Ureter (tissue), 1 donor: ENCODE measurements around the gene CSNK1G1. TPM values are rescaled to one million over a fixed set of nuclear protein-coding genes. Genes with fewer than 3 reads are reported as not detected.
"Not testable (repeated sequence)": the region's sequence is repeated elsewhere in the genome, so short reads cannot be mapped to it uniquely, and the experiment has no call there.

ENCODE experiments used
- DNase-seq: peaks from one replicate; pipeline ENCODE4 v3.0.0-alpha.2; 2020; ENCODE audit warnings: low spot score
- total RNA-seq: library from RNA; stranded (reverse); gene quantifications from one replicate; pipeline ENCODE4 v1.2.4, GENCODE V29; 2023
- donor health status: DM: yes; HTN: yes; CAD: no.

CSNK1G1 gene
- total RNA-seq, 1 donor from 2014 or later: 29.5 TPM

DNA sequence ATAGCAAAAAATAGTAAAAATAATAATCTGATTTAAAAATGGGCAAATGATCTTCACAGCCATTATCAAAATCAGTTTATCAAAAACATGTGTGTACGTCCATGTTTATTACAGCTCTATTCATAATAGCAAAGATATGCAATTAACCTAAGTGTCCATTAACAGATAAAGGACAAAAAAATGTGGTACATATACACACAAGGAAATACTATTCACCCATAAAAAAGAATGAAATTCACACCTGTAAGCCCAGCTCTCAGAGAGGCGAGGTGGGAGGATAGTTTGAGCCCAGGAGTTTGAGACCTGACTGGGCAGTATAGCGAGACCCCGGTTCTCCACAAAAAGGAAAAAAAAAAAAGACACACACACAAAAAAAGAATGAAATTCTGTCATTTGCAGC is 110.6 kb downstream of the CSNK1G1 start:
- no peak for DNase-seq

DNA sequence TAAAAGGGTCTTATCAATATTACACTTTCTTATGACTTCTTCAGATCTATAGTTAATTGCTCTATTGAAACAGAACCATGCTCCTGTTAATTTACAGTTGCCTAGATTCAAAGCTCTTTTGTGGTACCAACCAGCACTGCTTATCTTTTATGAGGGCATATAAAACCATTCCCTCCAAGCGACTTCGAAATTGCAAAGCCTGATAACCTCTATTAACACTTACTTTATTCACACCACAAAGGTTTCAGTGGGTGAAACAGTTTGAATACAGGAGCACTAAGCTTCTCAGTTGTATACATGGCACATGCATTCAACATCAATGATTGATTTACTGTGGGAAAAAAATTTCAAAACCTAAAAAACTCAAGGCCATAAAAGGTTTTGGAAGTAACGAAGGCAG is 118.3 kb downstream of the CSNK1G1 start:
- DNase-seq: no peak

DNA sequence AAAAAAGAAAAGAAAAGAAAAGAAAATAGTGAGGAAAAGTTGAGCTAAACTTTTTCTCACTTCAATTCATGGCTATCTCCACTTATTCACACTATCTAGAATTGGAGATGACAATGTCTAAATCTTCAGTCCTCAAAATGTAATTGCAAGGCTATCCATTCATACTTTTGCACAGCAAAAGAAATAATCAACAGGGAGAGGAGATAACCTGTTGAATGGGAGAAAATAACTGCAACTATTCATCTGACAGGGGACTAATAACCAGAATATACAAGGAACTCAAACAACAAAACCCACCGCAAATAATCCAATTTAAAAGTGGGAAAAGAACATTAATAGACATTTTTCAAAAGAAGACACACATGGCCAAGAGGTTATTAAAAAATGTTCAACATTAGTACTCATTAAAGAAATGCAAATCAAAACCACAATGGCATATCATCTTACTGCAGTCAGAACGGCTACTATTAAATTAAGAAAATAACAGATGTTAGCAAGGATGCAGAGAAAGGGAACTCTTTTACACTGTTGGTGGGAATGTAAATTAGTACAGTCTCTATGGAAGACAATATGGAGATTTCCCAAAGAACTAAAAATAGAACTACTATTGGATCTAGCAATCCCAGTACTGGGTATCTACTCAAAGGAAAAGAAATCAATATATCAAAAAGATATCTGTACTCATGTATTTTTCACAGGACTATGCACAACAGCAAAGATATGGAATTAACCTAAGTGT is 119.6 kb downstream of the CSNK1G1 start:
- no peak for DNase-seq

GRCh38 chr15:64235552-64235951 is 120.4 kb downstream of the CSNK1G1 start:
- DNase-seq: no peak

DNA sequence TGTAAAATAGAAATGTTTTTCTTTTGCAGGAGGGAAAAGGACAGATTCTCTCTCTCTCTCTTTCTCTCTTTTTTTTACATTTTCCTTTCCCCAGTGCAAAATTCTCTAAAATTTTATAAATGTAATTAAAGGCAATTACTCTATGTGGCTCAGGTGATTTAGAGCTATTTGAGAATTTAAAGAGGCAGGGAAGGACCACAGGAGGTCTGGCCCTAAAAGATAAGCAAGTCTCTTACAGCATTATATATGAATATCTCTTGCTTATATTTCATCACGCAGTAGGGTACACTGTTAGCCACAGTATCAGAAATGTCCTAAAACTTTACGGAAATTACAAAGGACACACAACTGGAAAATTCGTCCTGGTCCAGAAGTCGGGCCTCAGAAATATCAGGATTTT is 122.7 kb downstream of the CSNK1G1 start:
- no peak for DNase-seq

GRCh38 chr15:64232400-64232799 is 123.6 kb downstream of the CSNK1G1 start:
- no peak for DNase-seq

DNA sequence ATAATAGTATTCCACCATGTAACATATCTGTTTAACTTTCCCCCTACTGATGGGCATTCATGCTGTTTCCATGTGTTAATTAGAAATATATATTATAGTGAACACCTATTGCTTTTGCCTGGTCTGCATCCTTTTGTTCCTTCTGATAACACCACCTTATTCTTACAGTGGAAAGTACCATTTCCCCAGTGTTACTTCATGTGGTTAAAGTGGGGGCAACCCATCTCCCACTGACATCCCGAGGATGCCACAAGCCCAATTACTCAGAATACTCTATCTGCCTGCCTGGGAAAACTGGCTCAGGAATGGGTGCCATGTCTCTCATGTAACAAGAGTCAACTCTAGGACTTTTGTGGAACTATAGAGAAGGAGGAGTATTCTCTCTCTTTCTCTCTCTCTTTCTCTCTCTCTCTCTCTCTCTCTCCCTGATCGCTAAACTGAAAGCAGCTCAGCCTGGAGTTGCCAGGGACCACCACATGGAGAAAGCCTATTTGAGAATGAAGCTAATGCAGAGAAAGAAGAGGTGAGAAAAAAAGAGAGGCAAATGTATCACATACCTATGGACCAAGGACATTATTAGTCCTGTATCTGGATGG is 126.7 kb downstream of the CSNK1G1 start:
- DNase-seq: no peak

- no peak for DNase-seq
These were observed 130.2 kb downstream of the CSNK1G1 start for GRCh38 chr15:64225804-64226203.

DNA sequence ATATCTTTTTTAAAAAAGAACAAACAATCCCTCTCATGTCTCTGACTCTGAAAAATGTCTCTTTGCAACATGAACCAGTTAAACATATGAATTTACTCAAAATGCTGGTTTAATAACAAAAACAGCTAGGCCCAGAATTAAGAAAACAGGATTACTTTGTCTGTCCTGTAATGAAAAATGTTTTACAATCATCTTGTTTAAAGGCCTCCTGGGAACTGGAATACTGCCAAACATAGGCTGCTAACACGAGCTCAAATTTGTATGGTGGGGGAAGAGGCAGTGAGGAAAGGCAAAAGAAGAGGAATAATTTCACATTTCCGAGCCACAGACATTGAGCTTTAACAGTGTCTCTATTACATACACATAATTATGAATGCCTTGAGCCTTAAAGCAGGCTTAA is 131.5 kb downstream of the CSNK1G1 start:
- DNase-seq: no peak

DNA sequence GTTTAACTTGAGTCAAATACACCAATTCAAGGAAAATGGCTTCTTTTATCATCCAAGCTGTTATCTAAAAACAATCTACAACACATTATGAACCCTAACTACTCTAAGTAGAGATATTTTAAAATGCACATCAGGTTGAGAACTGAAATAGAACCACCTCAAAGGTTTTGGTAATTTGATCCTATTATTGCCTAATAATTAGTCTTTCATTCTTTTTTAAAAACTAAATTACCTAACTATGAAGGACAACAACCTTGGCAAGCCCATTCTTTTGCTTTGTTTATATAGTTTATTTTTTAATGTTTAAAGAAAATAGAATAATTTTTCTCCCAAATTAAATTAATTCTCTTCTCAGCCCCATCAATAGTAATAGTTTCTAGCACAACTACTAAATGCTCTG is 132.1 kb downstream of the CSNK1G1 start:
- no peak for DNase-seq

DNA sequence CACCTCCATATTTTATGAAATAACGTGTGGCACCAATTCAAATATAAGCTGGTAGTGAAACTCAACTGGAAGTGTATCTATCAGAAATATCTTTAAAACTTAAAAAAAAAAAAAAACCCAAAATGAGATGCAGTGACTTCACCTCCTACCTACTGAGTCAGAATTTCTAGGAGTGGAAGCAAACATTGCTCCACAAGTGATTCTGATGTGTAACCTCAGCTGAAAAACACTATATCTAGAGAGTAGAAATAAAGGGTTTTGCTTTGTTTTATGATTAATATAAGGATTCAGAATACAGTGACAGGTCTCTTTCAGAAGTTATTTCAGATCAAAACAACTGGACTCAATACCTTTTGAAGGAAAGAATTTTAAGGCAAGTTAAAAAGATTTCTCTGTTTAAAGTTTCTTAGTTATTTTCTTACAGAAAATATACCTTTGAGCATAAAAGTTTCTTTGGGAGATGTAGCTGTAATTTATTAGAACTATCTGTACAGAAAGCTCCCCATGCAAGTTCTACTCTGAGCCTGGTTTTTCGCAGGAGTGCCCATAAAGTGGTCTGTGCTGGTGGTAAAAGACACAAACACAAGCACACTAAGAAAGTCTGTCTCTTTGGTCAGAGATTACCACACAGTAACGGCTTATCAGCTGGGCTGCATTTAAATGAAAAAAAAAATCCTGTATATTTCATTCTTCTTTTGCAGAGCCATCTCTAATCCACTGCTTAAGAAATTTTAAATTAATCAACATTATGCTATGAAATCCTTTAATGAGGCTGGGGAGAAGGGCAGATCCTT is 133.2 kb downstream of the CSNK1G1 start:
- no peak for DNase-seq

- DNase-seq: not testable (repeated sequence)
These were observed 134.1 kb downstream of the CSNK1G1 start for GRCh38 chr15:64221911-64222310.

GRCh38 chr15:64217429-64217750 is 138.6 kb downstream of the CSNK1G1 start:
- DNase-seq: not testable (repeated sequence)

- DNase-seq: no peak
These were observed 139.1 kb downstream of the CSNK1G1 start for GRCh38 chr15:64216730-64217428.

DNA sequence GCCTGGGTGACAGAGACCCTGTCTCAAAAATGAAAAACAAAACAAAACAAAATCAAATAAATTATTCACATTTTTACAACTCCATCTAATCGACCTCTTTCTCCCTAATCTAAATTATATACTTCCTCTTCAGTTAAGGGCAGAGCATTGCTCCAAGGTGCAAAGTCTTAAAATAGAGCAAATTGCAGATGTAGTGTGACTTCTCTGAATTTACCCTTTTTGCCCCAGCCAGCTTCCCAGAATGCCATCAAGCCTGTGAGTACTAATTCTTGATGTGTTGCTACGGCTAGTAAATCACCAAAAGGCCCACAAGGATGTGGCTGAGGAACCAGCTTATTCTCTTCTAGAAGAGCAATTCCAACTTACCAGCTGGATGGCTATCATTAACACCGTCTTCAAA is 139.8 kb downstream of the CSNK1G1 start:
- DNase-seq: no peak

DNA sequence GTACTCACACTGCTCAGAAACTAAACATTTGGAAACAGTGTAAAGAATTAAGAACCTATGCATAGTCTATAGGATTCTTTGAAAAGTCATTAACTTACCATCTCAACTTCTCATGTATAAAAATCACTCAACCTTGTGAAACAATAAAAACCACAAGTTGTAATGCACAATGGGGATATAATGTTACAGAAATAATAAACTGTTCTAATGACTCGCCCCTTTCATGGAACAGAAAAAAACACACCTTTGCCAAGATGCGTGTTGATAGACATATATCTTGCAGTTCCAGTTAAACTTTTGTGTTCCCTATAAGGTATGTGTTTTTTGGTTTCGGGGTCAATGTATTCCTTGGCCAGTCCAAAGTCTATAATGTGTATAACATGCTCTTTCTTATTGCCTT is 142.3 kb downstream of the CSNK1G1 start:
- no peak for DNase-seq

GRCh38 chr15:64211696-64212095 is 144.3 kb downstream of the CSNK1G1 start:
- DNase-seq: no peak

GRCh38 chr15:64210371-64210770 is 145.6 kb downstream of the CSNK1G1 start:
- DNase-seq: no peak

DNA sequence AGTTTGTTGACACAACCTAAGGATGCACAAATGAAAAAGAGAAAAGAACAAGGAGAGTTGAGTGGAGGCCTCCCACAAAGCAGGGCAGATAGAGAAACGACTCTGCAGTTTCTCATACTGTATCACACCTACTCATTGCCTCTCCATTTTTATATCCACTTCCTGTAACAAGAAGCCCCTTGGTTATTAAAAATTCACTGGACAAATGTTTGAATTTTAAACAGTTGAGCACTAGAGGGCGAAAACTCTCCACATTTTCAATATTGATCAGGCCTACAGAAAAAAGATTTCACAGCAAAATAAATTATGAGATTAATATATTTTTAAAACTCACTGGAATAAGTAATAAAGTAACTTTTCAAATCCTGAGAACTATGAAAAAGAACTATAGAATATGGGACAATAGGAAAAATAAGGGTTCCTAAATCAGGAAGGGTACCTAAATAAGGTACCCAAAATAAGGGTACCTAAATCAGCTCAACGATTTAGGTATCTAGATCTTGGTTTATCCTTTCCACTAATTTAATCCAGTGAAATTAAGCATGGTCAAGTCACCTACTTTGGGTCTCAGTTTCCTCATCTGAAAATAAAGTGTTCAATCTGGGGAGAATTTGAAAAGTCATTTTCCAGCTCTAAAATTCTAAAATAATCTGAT is 146.2 kb downstream of the CSNK1G1 start:
- no peak for DNase-seq

DNA sequence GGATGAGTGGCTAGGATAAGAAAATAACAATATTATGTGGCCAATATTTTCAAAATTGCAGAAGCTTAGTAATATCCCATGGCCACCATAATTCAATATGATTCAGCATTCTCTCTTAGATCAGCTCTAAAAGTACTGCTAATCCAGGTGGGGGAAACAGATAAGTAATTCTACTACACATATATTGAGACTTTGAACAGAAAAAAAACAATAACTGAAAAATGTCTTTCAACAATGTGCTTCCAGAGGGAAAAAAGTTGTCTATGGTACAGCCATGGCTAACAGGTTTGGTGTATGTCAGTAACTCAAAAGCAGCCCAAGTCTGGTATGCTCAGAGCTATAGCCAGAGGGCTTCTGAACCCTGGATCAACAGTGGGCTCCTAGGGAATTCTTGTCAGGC is 150.8 kb downstream of the CSNK1G1 start:
- DNase-seq: no peak

DNA sequence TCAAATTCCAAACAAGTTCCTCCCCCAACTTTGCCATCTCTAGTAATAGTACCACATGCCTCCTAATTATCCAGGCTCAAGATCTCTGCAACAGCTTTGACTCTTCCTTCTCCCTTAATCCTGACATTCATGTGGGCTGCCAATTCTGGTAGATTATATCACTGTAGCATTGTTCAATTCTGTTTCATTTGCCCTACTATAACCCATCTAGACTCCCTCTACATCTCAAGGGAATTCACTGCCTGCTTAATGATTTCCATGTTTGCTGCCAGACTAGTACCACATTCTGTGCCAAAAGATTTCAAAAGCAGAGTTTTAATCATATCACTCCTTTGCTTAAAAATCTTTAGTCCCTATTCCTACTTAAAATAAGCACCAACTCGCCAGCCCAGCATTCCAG is 158.5 kb downstream of the CSNK1G1 start:
- DNase-seq: no peak

DNA sequence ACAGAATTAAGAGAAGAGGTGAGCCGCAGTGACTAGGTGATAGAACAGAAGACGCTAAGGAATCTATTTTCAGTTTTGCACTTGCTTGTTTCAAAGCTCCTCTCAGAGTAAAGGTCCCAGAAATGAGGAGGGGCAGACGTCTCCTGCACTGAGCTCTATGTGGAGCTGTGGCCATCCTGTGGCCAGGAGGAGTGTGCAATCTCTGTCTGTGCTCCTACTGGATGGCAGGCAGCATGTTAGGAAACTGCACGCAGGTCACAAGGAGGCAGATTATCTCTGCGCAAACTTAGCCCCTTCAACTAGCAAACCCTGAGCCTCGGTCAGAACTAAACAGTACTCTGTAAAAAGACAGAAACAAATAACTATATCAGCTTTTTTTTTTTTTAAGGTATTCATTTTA is 162.0 kb downstream of the CSNK1G1 start:
- no peak for DNase-seq
